CD1c-positive myeloid dendritic cell (primary cell): ENCODE measurements around the gene TCF20.

Source experiments
- DNase-seq: peaks from one replicate; pipeline ENCODE4 v3.0.0-alpha.2; 2016; ENCODE audit errors: extremely low spot score

TCF20 gene

DNA sequence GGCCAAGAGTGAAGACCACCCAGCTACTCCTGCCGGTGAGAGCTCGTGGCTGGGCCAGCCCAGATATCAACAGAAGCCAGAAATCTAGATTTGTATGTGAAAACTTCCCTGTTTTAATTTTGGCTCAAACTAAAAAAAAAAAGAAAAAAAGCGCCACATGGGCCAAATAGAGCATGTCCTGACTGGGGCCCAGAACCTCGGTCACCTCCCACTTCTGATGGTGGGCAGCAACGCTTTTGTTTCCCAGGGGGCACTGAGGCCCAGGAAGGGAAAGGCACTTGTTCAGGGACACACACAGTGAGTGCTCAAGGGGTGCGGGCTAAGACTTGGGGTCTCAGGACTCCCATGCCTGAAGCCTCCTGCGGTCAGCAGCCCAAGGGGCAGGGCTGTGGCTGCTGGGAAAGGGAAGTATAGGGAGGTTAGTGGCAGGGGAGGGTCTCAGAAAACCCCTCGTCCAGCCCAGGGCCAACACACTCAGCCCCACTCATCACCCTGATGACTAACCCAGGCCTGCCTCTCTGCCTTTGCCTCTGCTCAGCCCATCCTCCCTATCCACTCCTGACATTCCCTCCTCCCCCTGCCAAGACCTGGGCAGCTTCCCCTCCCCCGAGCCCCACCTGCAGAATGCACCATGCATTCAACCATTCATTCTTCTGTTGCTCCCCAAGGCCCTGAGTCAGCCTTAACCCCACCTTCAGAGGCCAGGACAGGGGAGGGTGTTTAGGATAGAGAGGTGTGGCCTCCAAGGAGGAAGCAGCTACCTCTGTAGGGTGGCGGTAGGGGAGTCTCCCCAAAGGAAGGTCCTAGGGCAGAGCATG, 30.0 kb upstream of the TCF20 start:
- peak; percentile 27 for DNase-seq

DNA sequence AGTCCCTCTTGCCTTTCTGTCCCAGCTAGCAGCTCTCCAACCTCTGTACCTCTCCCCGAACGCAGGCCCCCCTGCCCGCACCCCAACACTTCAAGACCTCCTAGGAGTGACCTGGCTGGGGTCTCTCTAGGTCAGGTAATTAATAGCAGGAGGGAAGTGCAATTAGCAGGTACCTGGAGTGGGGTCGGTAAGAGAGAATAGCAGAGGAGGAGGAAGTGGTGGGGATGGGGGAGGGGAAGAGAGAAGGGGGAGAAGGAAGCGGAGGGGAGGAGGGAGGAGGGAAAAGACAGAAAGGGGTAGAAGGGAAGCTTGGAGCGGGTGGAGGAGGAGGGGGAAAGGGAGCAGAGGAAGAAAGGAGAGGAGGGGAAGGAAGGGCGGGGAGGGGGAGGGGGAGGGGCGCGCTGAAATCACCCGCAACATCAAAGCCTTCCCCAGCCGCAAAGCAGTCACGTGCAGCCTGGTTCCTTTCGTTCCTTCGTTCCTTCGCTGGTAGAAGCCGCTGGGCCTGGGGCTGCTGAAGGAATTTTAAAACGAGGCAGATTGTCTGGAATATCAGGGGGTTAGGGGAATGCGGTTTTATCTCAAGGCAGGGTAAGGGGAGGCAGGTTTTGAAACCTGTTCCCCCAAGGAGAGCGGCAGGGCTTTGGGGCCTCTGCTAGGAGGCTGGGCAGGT, 29.3 kb upstream of the TCF20 start:
- DNase-seq, result peak; percentile 29

DNA sequence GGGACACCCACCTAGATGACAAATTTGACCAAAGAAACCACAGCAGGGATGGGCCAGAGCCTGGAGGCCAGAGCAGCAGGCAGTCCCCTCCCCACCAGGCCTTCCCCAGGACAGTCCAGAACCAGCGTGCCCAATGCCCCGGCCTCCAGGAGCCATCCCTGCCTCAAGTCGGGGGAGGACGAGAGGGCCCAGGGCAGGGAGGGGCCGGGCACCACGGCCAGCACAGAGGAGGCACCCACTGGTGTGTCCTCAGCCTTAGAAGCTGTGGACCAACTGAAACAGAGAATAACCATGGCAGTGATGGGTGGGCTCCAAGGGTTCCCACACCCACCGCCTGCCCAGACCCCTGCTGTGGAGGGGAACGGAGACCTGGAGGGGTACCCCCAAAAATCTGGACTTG, 28.3 kb upstream of the TCF20 start:
- no peak for DNase-seq

DNA sequence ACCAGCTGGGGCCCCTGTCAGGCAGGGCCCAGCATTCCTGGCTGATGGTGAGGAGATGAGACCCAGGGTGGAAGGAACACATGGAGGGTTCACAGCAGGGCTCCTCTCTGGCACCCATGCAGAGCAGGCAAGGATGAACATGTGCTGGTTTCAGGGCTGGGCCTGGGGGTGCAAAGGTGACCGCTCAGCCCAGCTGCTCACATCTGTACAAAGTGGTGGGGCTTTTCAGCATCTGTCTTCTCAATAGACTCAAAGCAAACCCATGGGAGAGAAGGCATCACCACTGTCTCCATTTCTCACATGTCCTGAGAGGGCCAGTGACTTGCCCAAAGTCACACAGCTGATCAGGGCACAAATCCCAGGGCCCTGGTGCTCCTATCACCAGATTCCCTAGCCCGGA, 27.3 kb upstream of the TCF20 start:
- DNase-seq, result no peak

DNA sequence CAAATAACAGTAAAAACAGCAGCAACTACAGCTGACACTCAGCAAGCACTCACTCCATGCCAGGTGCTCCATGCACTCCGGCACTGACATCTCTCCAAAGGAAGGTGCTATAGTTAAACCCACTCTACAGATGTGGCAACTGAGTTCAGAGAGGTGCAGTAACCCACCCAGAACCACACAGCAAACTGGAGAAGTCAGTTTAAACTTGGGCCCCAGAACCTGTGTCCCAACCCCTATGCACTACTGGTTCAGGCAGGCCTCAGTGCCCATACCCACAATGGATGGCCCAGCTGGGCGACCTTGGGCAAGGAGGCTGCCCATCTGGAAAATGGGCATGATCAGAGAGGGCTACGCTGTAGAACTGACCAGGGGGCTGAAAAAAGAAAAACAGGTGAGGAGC, 26.4 kb upstream of the TCF20 start:
- no peak for DNase-seq

DNA sequence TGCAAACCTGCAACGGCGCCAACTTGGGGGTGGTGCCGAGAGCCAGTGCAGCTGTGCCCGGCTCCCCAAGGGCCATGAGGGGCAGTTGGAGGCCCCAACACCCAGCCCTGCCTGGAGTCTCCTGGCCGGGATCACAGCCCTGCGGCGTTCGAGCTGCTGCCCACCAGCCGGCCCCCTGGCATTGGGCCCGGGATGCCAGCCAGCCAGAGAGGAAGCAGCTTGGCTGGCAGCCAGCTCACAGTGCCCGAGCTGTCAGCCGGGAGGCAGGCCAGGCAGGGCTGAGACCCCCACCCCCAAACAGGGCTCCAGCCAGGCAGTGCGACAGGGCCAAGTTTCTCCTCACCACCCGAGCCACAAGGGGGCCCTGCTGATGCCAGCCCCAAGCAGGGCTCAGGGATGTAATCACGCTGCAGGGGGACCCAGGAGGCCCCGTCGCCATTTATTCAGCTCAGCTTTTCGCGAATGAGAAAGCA, 26.0 kb upstream of the TCF20 start:
- DNase-seq, result no peak

DNA sequence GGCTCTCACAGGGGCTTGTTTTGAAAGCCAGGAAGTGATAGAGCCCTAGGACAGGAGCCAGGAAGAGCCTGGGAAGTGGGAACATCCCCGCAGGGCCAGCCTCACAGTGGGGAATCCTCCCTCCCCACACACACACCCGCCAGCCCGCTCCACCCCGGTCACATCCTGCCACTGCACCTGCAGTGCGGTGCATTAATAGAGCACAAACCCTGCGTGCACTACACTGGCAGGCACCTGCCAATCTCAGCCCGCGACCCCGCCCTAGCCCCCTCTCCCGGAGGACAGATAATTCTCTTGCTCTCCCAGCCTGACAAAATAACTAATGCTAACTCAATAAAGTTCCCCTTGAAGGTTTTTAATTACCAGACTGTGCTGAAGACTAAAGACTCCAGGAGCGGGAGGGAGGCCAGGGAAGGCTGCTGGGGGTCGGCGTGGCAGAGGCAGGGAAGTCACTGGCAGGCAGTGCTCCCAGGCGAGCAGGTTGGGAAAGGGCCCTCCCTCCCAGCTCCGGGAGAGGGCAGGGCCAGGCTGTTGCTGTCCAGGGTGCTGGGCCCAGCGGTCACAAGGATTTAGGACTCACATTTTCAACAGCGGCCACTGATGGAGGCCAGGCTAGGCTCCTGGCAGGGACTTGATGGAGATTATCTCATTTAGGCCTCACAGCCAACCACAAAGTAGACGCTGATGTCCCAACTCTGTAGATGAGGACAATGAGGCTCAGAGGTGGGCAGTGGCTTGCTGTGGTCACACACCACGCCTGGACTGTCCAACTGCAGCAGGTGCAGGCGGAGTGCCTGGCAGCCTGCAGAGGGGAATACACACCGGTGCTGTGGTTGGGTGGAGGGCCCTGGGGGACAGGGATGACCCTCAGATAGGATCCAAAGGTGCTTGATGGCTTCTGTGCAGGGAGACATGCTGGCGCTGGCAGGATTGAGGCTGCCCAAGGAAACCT, 23.9 kb upstream of the TCF20 start:
- no peak for DNase-seq

DNA sequence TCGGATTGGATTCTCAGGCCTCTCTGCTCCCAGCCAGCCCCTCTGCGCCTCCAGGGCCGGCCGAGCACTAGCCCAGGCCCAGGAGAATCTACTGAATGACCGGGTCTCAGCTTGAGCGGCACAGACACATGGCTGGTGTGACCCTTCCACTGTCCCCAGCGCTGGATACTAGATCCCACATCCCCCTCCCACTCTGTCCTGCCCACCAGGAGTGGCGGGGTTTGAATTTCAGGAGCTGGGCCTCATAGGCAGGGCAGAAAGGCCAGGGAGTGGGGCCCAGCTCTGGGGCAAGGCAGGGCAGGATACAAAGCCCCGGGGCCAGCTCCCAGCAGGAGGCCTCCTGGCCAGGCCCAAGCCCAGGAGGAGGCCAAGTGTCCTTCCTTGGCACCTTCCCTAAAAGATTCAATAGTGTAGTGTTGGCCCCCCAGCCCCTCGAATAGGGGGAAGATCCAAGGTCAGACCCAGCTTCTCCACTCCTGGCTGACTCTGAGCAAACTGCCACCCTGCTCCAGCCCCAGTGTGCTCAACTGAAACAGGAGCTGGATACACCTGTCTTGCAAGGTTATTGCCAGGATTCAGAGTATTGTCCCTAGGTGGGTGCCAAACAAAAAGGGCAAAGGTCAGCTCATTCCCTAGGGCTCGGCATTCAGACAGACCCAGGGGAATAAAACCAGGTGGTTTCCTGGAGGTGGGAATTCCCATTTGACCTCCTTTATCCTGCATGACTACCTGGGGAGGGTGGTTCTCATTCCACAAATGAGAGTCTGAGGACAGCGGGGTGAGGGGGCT, 22.5 kb upstream of the TCF20 start:
- DNase-seq, result no peak

DNA sequence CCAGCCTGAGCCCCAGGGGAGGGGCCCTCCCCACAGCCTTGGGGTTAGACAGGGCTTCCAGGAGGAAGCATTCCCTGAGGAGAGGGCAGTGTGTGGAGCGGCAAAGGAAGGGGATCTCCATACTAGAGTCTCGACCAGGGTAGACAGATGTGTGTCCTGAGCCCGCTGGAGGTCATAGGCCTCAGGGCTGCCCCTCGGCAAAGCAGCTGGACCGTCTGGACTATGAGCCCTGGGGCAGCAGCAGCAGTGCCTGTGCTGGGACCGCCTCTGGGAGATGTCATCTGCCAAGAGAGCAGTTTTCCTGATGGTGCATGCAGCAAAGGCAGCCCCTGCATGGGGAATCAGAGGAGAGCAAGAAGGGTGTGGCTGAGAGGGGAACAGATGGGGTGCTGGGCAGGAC, 20.8 kb upstream of the TCF20 start:
- DNase-seq, result no peak

DNA sequence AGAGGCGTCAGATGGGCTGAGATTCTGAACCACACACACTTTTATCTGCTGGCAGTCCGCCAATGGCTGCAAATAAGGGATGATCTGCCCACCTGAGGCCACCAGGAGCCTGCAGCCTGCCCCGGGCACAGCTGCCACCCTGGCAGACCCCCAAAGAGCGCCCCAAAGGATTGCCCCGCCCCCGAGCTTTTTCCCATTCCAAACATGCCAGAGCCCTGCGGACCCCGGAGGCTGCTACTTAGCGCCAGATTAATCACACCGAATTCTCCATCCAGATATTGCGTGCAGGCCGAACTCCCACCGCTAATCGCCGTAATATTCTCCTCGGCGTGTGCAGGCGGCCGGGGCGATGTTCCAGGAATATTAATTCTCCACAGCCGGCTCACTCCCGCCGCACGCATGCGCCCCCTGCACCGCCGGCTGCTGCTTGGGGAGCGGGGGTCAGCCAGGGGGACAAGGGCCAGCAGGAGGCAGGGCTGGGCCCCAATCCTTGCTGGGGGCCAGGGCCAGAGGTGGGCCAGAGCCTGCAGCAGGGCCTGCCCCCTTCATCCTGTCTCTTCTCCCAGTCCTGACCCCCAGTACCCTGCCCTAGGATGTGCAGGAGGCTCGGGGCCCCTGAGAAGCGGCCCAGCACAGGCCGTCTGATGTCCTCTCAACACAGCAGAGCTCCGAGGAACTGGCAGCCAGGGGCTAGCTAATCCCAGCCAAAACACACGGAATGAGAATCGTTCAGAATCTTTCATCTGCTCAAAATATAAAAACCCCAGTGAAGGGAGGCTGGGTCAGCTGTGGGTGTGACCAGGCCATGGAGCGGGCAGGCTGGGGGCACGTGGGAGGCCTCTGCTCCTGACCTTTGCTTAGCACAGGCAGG, 19.5 kb upstream of the TCF20 start:
- DNase-seq, result no peak

DNA sequence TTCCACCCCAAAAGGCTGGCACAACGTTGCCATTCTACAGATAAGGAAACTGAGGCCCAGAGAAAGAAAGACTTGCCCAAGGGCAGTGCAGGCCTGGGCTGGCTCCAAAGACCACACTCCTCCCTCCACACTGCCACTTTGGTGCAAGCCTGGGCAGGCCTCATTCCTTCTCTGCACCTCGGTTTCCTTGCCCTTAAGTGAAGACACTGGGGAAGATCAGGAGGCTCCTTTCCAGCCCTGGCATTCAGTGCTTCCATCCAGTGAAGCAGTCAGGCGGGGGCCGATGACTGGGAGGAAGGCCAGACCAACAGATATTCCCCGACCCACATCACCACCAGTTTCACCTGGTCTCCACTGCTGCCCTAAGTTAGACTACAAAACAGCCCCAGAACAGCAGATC, 18.3 kb upstream of the TCF20 start:
- no peak for DNase-seq

DNA sequence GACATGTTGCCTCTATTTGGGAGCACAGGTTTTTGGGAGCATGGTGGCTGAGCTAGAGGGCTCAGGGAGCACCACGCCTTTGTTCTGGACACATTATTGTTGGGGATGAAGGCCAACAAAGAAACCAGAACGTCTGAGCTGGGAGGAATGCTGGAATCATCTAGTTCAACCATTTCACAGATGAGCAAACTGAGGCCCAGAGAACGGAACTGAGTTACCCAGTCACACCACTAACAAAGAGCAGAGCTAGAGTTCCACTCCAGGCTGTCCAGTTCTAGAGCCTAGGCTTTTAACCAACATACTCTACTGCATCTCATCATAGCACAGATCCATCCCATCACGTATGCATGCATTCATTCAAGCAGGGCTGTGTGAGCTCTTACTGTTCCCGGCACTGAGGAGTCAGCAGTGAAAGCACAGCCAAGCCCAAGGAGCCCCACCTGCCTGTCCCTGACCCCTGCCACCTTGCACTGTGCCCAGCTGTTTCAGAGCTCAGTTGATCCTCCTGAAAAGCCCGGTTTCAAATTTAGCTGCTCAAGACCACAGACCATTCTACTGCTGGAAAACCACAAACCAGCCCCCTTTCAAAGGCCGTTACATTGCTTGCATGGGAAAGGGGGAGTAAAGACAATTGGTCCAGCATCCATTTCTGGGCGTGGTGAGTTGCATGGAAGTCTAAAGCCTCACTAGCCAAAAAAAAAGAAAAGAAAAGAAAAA, 16.9 kb upstream of the TCF20 start:
- DNase-seq, result no peak

DNA sequence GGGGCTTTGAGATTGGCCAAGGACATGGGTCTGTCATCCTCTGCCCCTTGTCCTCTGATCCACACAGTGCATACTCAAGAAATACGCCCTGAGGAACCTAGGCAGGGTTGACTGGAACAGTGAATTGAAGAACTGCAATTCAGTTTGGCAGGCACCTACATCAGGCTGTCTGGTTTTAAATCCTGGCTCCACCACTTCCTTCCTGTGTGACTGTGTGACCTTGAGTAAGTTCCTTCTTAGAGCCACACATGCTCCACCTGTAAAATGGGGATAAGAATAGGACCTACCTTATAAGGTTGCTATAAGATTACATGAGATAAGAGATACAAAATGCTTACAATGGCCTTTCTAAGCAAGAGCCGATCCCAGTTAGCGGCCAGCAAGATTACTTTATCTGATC, 15.8 kb upstream of the TCF20 start:
- DNase-seq, result no peak

DNA sequence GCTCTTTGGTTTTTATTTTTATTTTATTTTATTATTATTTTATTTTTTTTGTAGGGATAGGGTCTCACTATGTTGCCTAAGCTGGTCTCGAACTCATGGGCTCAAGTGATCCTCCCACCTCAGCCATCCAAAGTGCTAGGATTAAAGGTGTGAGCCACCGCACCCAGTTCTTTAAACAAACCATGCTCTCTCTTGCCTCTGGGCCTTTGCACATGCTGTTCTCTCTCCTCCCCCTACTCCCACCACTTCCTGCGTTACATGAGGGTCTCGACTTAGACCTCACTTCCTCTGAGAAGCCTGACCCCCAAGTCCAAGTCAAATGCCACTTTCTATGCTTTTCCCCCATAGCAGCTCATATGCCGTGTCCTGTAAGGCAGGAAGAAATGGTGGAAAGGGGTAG, 15.2 kb upstream of the TCF20 start:
- DNase-seq, result no peak

DNA sequence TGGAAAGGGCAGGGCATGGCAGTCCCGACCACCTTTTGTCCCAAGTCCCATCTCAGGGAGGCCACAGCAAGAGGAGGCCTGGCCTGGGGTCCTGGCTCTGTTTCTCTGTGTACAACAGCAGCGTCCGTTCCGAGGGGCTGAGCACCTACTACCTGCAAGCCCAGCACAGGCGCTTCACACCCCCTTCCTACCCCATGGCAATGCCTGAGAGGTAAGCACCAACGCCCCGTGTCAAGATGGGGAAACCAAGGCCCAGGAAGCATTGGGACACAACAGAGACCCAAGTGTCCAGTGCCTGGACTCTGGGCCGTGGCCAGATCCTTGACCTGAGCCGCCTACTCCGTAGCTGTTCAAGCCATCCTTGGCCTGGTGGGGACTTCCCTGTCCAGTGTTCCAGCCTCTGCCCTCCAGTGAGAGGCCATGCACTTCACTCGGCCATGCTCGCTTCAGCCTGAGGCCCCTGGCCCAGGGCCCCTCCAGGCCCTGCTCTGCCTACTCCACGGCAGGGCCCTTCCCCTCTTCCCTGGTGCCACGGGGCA, 14.3 kb upstream of the TCF20 start:
- DNase-seq, result no peak

DNA sequence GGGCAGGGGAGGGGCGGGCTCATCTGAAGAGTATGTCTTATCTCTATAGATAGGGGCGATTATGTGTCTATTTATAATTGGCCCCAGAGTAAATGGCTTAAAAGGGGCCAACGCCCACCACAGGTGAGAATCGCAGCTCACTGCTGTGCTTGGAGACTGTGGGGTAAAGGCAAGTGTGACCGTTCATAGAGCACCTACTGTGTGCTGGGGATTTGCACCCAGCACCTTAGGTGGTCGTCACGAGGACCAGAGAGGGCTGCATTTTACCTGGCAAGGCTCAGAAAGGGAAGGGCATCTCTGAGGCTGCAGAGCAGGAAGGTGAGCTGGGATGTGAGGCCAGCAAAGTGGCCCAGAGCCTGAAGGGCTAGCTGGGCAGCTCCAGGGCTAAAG, 13.7 kb upstream of the TCF20 start:
- DNase-seq, result no peak

DNA sequence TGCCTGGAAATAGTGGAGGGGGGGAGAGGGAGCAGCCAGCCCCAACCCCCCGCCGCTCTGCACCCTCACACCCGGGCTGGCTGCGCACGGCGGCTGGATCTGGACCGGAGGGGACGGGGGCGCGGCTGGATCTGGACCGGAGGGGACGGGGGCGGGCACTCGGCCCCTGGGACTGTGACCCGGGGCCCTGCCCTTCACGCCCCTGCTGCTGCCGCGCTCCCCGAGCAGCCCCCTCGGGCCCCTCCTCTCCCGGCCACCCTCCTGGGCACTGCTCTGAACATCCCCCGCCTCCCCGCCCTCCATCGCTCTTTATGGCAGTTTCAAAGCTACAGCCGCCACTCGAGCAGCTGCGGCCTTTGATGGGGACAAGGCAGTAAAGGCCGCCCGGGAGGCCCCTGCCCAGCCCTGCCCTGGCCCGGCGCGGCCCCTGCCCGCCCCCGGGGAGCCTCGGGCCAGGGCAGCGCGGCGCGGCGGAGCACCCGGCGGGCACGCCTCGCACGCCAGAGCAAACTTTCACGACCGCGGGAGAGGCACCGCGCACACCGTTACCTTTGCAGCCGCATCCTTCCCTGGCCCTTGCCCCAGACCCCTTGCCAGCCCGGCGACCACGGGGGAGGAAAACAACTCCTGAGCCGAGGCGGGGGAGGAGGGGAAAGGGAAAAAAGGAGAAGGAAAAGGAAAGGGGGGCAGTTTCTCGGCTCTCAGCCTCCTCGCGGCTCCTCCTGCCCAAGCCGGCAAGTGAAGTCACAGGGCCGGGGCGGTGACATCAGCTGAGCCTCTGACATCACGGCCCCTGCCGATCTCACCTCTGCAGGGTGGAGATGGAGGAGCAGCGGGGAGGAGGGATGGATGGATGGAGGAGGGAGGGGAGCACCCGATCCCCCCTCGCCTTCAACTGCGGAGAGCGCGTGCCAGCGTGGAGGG, 13.1 kb upstream of the TCF20 start:
- DNase-seq, result peak; percentile 18

DNA sequence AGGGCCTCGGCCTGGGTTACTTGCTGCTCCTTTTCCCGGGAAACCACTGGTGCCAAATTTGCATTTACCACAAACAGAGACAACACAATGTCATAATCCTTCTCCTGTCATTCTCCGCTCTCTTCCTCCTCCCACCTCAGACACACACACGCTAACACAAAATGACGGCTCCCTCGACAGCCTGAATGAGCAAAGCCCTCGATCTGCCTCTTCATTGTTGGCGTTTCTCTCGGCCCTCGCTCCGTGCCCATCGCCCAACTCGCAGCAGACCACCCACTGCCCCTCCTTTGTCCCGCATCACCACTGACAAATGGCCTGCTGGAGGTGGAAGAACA, 12.5 kb upstream of the TCF20 start:
- no peak for DNase-seq
